NCI-H2029 (cell line): Measurements from ENCODE around the gene CNNM4.
"Not testable (repeated sequence)": the region's sequence is repeated elsewhere in the genome, so short reads cannot be mapped to it uniquely, and the experiment has no call there.

Experiments
- DNase-seq: peaks from one replicate; lab custom pipeline; 2025; lab: John Stamatoyannopoulos, UW

The CNNM4 gene

DNA sequence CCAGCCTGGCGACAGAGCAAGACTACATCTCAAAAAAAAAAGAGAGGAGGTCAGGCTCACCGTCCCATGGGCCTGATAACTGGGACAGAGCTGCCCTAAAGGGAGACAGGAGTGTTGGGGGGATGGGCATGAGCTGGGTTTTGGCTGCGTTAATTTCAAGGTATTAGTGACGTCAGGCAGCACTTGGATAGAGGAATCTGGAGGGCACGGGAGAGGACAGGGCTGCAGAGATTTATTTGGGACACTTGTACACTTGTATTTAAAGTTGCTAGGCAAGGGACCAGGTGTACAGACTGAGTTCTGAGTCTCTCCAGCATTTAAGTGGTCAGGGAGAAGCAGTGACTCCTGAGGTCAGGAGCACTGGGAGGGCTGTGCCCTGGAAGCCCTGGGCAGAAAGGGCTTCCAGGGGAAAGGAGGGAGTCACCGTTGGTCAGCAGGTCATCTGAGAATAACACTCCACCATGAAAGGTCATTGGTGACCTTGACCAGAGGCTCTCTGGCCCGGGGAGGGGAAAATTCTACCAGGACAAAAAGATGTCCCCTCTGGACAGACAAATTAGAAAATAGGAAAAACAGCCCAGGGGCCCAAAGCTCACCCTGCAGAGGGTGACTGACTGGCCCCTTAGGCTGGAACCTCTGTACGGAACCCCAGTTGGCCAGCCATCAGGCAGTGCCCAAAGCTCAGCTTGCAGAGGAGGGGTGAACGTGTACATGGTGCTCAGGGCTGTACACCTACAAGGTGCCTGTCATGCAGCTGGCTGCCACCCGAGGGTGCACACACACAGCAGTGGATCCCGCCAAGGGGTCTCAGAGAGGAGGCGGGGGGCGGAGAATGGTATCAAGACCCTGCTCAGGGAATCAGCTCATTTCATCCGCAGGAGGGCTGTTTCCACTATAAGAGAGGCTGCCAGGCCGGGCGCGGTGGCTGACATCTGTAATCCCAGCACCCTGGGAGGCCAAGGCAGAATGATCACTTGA lies 32.4 kb downstream of the CNNM4 start:
- DNase-seq, result no peak

GRCh38 chr2:96795076-96795475 lies 34.4 kb downstream of the CNNM4 start:
- DNase-seq, result no peak

- DNase-seq, result not testable (repeated sequence)
Measured at GRCh38 chr2:96796497-96796896, 35.8 kb downstream of the CNNM4 start.

- no peak for DNase-seq
Measured at GRCh38 chr2:96797066-96797625, 36.4 kb downstream of the CNNM4 start.

DNA sequence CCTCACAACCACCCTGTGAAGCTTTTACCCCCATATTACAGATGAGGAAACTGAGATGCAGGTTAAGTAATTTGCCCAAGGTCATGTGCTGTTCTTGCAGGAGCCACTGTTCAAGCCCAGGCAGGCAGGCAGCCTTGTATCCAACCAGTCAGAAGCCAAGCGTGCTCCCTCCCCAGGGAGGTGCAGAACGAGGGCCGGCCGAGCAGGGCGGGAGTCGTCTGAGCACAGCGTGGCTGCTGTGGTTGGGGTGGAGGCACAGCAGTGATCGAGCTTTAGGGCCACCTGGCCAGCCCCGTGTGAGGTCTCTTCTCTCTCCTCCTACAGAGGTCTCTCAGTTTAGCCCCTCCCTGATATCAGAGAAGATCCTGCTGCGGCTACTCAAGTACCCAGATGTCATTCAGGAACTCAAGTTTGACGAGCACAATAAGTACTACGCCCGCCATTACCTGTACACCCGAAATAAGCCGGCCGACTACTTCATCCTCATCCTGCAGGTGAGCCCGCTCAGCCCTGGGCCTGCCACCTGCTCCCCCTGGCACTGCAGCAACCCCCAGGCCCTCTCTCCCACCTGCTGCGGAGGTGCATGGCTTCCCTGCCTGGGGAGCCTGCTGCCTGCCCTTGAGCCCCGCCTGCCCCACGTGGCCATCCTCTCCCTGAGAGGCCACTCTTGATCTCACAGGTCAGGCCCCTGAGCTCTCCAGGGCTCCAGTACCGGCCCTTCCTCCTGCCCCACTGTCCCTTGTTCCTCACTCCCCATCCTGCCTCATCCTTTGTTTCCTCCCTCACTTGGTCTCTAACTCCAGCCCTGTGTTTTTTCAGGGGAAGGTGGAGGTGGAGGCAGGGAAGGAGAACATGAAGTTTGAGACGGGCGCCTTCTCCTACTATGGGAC lies 38.3 kb downstream of the CNNM4 start:
- DNase-seq, result no peak

GRCh38 chr2:96799623-96799935 lies 38.9 kb downstream of the CNNM4 start:
- DNase-seq, result no peak

GRCh38 chr2:96800061-96801004 lies 39.6 kb downstream of the CNNM4 start:
- DNase-seq, result no peak

DNA sequence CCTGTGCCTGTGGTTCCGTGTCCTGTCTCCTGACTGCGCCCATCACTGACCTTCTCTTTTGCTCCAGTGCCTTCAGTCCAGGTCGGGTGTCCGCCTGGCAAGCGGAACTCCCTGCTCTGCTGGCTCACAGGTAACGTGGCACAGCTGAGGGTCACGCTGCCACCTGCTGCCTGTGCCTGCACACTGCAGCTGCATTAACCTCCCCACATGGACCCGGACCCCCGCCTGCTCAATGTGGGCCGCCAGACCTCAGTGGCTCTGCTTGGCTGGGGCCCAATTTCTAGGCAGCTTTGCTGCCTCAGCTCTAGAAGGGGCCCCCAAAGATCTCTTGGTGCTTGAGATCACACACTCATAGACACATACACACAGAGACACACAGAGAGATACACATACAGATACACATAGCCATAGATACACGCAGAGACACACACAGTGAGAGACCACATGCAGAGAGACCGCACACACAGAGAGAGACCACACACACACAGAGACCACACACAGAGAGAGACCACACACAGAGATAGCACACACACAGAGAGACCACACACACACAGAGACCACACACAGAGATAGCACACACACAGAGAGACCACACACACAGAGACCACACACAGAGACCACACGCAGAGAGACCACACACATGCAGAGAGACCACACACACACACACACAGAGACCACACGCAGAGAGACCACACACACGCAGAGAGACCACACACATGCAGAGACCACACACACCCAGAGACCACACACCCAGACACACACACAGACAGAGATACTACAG lies 40.5 kb downstream of the CNNM4 start:
- peak; percentile 63 for DNase-seq

DNA sequence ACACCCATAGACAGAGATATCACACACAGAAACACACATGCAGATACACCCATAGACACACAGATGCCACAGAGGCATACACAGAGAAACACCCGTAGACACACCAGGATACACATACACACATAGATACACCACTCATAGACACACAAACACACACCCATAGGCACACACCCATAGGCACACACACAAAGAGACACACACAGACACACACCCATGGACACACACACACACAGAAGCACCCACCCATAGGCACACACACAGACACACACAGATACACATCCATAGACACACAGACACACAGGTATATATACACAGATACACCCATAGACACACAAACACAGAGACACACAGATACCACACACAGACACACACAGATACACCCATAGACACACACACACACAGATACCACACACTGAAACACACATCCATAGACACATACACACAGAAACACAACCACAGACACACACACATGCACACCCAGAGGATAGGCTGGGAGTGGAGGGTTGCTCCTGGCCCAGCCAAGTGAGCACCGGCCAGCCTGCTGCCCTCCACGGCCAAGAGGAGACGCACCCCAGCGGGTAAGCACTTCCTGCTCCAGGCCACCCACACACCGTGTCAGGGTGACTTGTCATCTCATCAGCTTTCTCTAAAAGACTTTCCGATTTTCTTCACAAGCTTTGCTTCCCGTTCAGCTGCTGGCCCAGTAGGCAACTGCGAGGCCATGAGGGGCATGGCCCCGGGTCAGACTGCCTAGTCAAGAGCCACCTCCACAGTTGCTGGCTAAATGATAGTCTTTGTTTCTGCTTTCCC lies 41.3 kb downstream of the CNNM4 start:
- DNase-seq, result no peak

- DNase-seq, result no peak
Measured at GRCh38 chr2:96802721-96803120, 42.0 kb downstream of the CNNM4 start.

DNA sequence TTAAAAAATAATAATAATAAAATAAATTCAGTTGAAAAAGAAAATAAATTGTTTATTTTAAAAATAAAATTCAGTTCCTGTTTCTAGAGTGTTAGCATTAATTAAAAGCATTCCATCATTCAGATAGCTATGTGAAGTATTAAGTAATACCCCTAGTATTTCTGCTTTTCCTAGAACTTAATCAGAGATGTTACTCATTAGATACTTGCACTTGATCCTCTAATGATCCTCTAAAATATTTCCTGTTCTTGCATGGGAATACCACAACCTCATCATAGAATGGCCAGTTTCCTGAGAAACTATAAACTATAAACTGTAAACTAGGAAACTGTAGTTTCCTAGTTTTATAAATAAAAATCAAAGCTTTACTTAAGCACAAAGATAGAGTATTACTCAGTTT lies 44.3 kb downstream of the CNNM4 start:
- DNase-seq, result no peak

GRCh38 chr2:96805946-96806345 lies 45.2 kb downstream of the CNNM4 start:
- not testable (repeated sequence) for DNase-seq

GRCh38 chr2:96806468-96807126 lies 45.9 kb downstream of the CNNM4 start:
- DNase-seq, result no peak

DNA sequence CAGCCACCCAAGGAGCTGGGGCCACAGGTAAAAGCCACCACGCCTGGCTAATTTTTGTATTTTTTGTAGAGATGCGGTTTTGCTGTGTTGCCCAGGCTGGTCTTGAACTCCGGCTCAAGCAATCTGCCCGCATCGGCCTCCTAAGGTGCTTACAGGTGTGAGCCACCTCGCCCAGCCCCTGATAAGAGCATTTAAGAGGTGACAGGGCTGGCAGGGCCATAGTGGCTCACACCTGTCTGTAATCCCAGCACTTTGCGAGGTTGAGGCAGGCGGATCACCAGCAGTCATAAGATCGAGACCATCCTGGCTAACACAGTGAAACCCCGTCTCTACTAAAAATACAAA lies 46.4 kb downstream of the CNNM4 start:
- no peak for DNase-seq

DNA sequence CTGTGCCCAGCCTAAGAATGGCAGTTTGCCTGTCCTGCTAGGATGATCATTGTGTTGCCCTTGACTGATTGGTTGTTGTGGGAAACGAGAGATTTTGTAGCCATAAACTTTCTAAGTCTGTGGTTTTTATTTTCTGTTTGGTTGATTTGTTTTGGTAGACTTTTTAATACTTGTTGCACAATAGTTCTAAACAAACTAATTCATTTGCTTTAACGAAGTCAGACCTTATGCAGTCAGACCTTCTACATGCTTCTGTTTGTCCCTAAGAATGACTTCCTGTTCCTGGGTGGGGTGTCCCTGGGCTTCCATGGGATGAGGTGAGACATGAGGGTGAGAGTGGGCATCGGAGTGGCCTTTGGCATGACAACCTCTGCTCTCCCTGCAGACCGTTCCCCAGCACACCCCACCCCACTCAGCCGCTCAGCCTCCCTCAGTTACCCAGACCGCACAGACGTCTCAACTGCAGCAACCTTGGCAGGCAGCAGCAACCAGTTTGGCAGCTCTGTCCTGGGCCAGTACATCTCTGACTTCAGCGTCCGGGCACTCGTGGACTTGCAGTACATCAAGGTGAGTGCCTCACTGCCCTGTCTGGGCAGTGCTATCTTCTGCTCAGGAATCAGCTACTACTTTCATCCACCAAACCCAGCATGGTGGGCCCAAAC lies 47.6 kb downstream of the CNNM4 start:
- DNase-seq, result no peak

DNA sequence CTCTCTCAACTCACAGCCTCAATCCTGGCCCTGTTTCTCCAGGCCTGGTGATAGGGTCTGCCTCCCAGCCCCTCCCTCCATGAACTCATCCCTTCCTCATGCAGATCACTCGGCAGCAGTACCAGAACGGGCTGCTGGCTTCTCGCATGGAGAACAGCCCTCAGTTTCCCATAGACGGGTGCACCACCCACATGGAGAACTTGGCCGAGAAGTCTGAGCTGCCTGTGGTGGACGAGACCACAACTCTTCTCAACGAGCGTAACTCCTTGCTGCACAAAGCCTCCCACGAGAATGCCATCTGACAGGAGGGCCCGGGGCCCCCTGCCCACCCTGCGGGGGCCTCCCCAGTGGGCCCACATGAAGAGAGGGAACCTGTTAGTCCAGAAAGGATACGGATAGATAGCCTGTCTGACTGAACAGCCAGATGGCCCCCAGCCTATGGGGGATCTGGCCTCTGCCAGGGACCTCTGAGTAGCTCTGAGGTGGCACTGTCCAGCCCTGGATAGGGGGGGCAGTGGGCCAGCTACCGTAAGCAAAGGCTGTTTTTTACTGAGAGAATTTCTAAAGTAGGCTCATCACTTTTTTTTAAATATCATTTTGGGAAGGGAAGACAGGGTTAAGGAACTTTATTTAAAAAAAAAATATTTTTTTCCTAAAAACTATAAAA lies 48.6 kb downstream of the CNNM4 start:
- no peak for DNase-seq

- no peak for DNase-seq
Measured at GRCh38 chr2:96809951-96810782, 49.5 kb downstream of the CNNM4 start.
